Esophagus (tissue), 2 donors: ENCODE results near the gene ZFHX3. TPM values are rescaled to one million over a fixed set of nuclear protein-coding genes. Genes with fewer than 3 reads are reported as not detected.

Experiments
- H3K27ac ChIP-seq, 2 donors: one replicate each; pipeline ENCODE4 v1.5.1; 2013; ENCODE audit warnings: low read depth in 2 of 2, mild to moderate bottlenecking in 2 of 2, inconsistent platforms in 1 of 2, low read length in 1 of 2, moderate library complexity in 1 of 2
- H3K27me3 ChIP-seq, 2 donors: one replicate each; pipeline ENCODE4 v1.6.1; 2013; ENCODE audit warnings: low read length in 2 of 2, control low read depth in 1 of 2, mild to moderate bottlenecking in 1 of 2; ENCODE audit not compliant: insufficient read depth in 2 of 2, control insufficient read depth in 1 of 2
- H3K36me3 ChIP-seq, 2 donors: one replicate each; pipeline ENCODE4 v1.6.1; 2013; ENCODE audit warnings: low read length in 1 of 2; ENCODE audit not compliant: control insufficient read depth in 2 of 2, insufficient read depth in 2 of 2
- H3K4me1 ChIP-seq, 2 donors: one replicate each; pipeline ENCODE4 v1.6.1; 2013; ENCODE audit warnings: low read length in 1 of 2; ENCODE audit not compliant: control insufficient read depth in 2 of 2, insufficient read depth in 2 of 2
- H3K4me3 ChIP-seq, 2 donors: one replicate each; pipeline ENCODE4 v1.5.1; 2013; ENCODE audit warnings: low read length in 2 of 2, mild to moderate bottlenecking in 2 of 2, low read depth in 1 of 2, moderate library complexity in 1 of 2
- H3K9me3 ChIP-seq, 2 donors: one replicate each; pipeline ENCODE4 v1.6.1; 2013; ENCODE audit warnings: mild to moderate bottlenecking in 2 of 2, low read depth in 1 of 2, low read length in 1 of 2, moderate library complexity in 1 of 2; ENCODE audit not compliant: control insufficient read depth in 2 of 2, insufficient read depth in 1 of 2
- WGBS, 2 donors: extraction: QIAGEN DNeasy Blood & Tissue Kit; methylation state at CpG; one replicate each; pipeline ENCODE4 v1.1.7; 2013; 5-methylcytosine and 5-hydroxymethylcytosine counted together
- polyA plus RNA-seq, 2 donors: library from polyadenylated mRNA; stranded (reverse); fragments of 200-250 nt; gene quantifications; one replicate each; pipeline ENCODE4 v1.2.3, GENCODE V29; 2013
- donor health status: healthy with polysubstance abuse.
- donor health status: Bipolar disorder and iron deficiency.

ZFHX3 gene
- polyA plus RNA-seq, 2 donors: 0.62 to 1.1 TPM

- H3K36me3 ChIP-seq: no peaks in the 10 kb centered on the region
- H3K27me3 ChIP-seq: no peaks in the 10 kb centered on the region
- no peaks in the 10 kb centered on the region for H3K9me3 ChIP-seq
- WGBS, 2 donors: 63 to 67% methylated on average over 8 of the region's 8 CpGs
- no peak overlapping the region for H3K4me3 ChIP-seq
- no peaks in the 10 kb centered on the region for H3K4me1 ChIP-seq
- H3K27ac ChIP-seq: no peak overlapping the region
These were observed 283.8 kb downstream of the ZFHX3 start for GRCh38 chr16:72764015-72764654.

- Histone ChIP-seq H3K4me3 (no peak overlapping the region), H3K36me3 (no peaks in the 10 kb centered on the region), H3K9me3 (no peaks in the 10 kb centered on the region), H3K4me1 (no peaks in the 10 kb centered on the region), H3K27ac (no peak overlapping the region), H3K27me3 (no peaks in the 10 kb centered on the region)
These were observed 287.3 kb downstream of the ZFHX3 start for GRCh38 chr16:72760581-72760980.

DNA sequence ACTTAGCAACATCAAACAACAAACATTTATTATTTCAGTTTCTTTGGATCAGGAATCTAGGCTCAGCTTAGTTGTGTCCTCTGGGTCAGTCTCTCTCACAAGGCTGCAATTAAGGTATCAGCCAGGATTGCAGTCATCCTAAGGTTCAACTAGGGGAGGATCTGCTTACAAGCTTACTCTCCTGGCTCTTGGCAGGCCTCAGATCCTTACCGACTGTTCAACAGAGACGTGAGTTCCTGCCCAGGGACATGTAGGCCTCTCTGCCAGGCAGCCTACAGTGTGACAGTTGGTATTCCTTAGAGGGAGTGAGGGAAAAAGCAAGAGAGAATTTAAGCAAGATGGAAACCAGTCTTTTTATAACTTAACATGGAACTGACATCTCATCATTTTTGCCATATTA lies 294.0 kb downstream of the ZFHX3 start:
- WGBS, 2 donors: 81 to 83% methylated on average over 2 of the region's 2 CpGs
- H3K4me1 ChIP-seq: no peaks in the 10 kb centered on the region
- H3K27me3 ChIP-seq: no peaks in the 10 kb centered on the region
- H3K36me3 ChIP-seq: no peaks in the 10 kb centered on the region
- no peak overlapping the region for H3K27ac ChIP-seq
- H3K9me3 ChIP-seq: no peaks in the 10 kb centered on the region
- no peak overlapping the region for H3K4me3 ChIP-seq

GRCh38 chr16:72752004-72752695 lies 295.8 kb downstream of the ZFHX3 start:
- H3K27ac ChIP-seq: no peak overlapping the region
- H3K4me1 ChIP-seq: no peaks in the 10 kb centered on the region
- H3K36me3 ChIP-seq: no peaks in the 10 kb centered on the region
- no peak overlapping the region for H3K4me3 ChIP-seq
- H3K27me3 ChIP-seq: no peaks in the 10 kb centered on the region
- no peaks in the 10 kb centered on the region for H3K9me3 ChIP-seq
- 97% methylated on average over 7 of the region's 7 CpGs for WGBS, 2 donors

DNA sequence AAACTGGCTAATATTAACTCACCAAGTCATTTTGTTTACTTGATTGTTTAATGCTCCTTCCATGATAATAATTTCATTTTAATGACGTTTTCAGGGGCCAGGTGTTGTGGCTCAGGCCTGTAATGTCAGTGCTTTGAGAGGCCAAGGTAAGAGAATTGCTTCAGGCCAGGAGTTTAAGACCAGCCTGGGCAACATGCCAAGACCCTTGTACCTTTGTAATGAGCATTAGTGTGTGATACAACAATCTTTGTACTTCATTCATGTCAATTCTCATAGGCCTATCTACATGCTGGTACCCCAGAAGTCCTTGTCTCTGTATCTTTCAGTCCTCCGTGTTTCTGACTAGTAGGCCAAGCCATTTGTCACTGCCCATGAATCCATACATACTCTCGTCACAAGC lies 296.9 kb downstream of the ZFHX3 start:
- H3K4me3 ChIP-seq: no peak overlapping the region
- 78 to 81% methylated on average over 3 of the region's 3 CpGs for WGBS, 2 donors

DNA sequence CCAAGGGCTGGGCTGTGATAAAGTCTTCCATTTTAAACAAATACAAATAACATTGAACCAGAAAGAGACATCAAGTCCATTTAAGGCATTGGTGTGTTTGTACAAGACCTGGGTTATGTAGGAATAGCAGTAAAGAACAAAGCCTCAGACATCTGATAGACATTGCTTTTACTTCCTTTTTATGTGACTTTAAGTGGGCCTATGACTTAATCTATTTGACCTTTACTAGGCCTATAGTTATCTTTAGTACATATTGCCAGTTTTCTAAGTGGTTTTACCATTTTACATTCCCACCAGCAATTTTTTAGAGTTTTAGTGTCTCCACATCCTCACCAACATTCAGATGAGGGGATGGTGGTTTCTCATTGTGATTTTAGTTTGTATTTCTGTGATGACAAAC lies 298.8 kb downstream of the ZFHX3 start:
- H3K4me3 ChIP-seq: no peak overlapping the region
- no peaks in the 10 kb centered on the region for H3K9me3 ChIP-seq
- no peaks in the 10 kb centered on the region for H3K36me3 ChIP-seq
- no peak overlapping the region for H3K27ac ChIP-seq
- no peaks in the 10 kb centered on the region for H3K27me3 ChIP-seq
- no peaks in the 10 kb centered on the region for H3K4me1 ChIP-seq

More for the DNA sequence above, 296.9 kb downstream of the ZFHX3 start:
- H3K36me3 ChIP-seq: no peaks in the 10 kb centered on the region
- H3K4me1 ChIP-seq: no peaks in the 10 kb centered on the region
- H3K9me3 ChIP-seq: no peaks in the 10 kb centered on the region
- no peak overlapping the region for H3K27ac ChIP-seq
- no peaks in the 10 kb centered on the region for H3K27me3 ChIP-seq

DNA sequence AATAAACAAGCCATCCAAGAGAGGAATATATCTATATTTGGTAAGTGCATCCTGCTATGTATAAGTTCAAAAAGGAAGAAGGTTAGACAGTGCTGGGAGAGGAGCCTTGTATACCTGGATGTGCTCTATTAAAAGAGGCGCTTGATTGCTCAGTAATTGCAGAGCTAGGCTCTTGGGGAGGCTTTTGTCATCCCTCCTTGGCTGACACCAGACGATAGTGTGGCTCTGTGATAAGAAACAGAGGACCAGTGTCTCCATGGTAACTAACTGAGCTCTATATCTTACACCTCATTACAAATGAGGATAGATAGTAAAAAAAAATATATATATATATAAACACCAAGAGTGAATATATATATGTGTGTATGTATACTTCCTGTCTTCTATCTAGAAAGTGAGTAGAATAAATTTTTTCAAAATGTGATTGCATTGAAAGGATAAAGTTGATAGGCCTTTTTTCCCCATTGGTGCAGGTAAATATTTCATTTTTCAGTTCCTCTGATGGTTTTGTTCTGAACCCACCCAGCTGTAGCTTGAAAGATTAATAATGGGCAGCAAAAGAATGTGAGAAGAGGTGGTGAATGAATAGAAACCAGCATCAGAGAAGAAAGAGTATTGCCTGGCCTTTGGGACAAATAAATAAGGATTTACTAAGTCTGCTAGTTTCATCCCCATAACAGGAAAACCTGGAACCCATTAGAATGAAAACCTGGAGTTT lies 303.7 kb downstream of the ZFHX3 start:
- Histone ChIP-seq H3K9me3 (no peaks in the 10 kb centered on the region), H3K36me3 (no peaks in the 10 kb centered on the region), H3K4me3 (no peak overlapping the region), H3K27me3 (no peaks in the 10 kb centered on the region), H3K4me1 (no peaks in the 10 kb centered on the region), H3K27ac (no peak overlapping the region)
- WGBS, 2 donors: 82 to 90% methylated on average over 2 of the region's 2 CpGs

- no peaks in the 10 kb centered on the region for H3K36me3 ChIP-seq
- no peak overlapping the region for H3K27ac ChIP-seq
- no peak overlapping the region for H3K4me3 ChIP-seq
- H3K4me1 ChIP-seq: no peaks in the 10 kb centered on the region
- WGBS, 2 donors: 89 to 90% methylated on average over 8 of the region's 8 CpGs
- H3K9me3 ChIP-seq: no peaks in the 10 kb centered on the region
- no peaks in the 10 kb centered on the region for H3K27me3 ChIP-seq
These were observed 304.7 kb downstream of the ZFHX3 start for GRCh38 chr16:72743011-72743761.

GRCh38 chr16:72740347-72740746 lies 307.6 kb downstream of the ZFHX3 start:
- H3K27me3 ChIP-seq: no peaks in the 10 kb centered on the region
- no peaks in the 10 kb centered on the region for H3K4me1 ChIP-seq
- no peak overlapping the region for H3K27ac ChIP-seq
- no peaks in the 10 kb centered on the region for H3K36me3 ChIP-seq
- WGBS, 2 donors: 91 to 92% methylated on average over 2 of the region's 2 CpGs
- H3K4me3 ChIP-seq: no peak overlapping the region
- no peaks in the 10 kb centered on the region for H3K9me3 ChIP-seq
